ENCODE results near the gene VPS13D. TPM values are rescaled to one million over a fixed set of nuclear protein-coding genes. Genes with fewer than 3 reads are reported as not detected.

VPS13D gene
- total RNA-seq, 2 donors from 2014 or later: 54.3 to 56.0 TPM

- Histone ChIP-seq H3K4me1 (no peaks in the 10 kb centered on the region), H3K4me3 (no peak overlapping the region), H3K9ac (ENCODE audit: low read depth in 2 of 2, low read length in 2 of 2) (no peak overlapping the region), H3K36me3 (no peaks in the 10 kb centered on the region), H3K27ac (no peak overlapping the region), H3K27me3 (no peaks in the 10 kb centered on the region), H3K9me3 (no peaks in the 10 kb centered on the region)
- no peak for TF ChIP-seq CTCF (IDR thresholded peaks at IDR 0.05)
- intact Hi-C loops (cut with DNase I): no loop called here
- no peak for DNase-seq
These were observed 195.0 kb downstream of the VPS13D start for GRCh38 chr1:12424793-12425192.

GRCh38 chr1:12426030-12426429 lies 196.2 kb downstream of the VPS13D start:
- Histone ChIP-seq H3K27ac (no peak overlapping the region), H3K9me3 (no peaks in the 10 kb centered on the region), H3K4me1 (no peaks in the 10 kb centered on the region), H3K4me3 (no peak overlapping the region), H3K27me3 (no peaks in the 10 kb centered on the region), H3K9ac (ENCODE audit: low read depth in 2 of 2, low read length in 2 of 2) (no peak overlapping the region), H3K36me3 (no peaks in the 10 kb centered on the region)
- TF ChIP-seq CTCF (IDR thresholded peaks at IDR 0.05): no peak
- intact Hi-C loops (cut with DNase I): no loop called here
- DNase-seq: no peak

DNA sequence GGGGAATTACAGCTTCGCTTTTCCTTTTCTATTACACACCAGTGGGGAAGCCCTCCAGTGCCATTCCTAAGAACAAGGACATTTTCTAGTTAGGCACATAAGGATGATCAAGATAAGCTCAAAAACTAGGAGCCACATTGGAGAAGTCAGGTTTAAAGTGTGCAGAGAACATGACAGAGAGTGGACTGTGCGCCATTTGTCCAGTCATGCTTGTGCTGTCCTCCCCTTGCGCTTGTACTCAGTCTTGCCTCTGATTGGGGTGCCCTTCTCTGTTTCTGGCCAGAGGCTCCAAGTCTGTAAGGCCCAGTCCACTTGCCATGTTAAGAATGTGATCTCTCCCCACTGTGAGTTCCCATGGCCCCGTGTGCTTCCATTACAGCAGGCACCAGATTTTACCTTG lies 198.5 kb downstream of the VPS13D start:
- H3K9me3 ChIP-seq: no peaks in the 10 kb centered on the region
- peaks cover 3% of the 10 kb centered on the region for H3K4me1 ChIP-seq
- no peaks in the 10 kb centered on the region for H3K27me3 ChIP-seq
- DNase-seq: no peak
- no peak overlapping the region for H3K27ac ChIP-seq
- no peak overlapping the region for H3K9ac ChIP-seq (ENCODE audit: low read depth in 2 of 2, low read length in 2 of 2)
- intact Hi-C loops (cut with DNase I): no loop called here
- H3K4me3 ChIP-seq: no peak overlapping the region
- H3K36me3 ChIP-seq: no peaks in the 10 kb centered on the region
- no peak for TF ChIP-seq CTCF (IDR thresholded peaks at IDR 0.05)

- DNase-seq: no peak
- H3K9me3 ChIP-seq: no peaks in the 10 kb centered on the region
- peaks cover 7% of the 10 kb centered on the region for H3K4me1 ChIP-seq
- H3K27ac ChIP-seq: no peak overlapping the region
- no peaks in the 10 kb centered on the region for H3K36me3 ChIP-seq
- intact Hi-C loops (cut with DNase I): no loop called here
- no peak overlapping the region for H3K4me3 ChIP-seq
- no peaks in the 10 kb centered on the region for H3K27me3 ChIP-seq
- no peak overlapping the region for H3K9ac ChIP-seq (ENCODE audit: low read depth in 2 of 2, low read length in 2 of 2)
- TF ChIP-seq CTCF (IDR thresholded peaks at IDR 0.05): no peak
These were observed 200.7 kb downstream of the VPS13D start for GRCh38 chr1:12430525-12430924.

- peaks cover 7% of the 10 kb centered on the region for H3K4me1 ChIP-seq
- no peak overlapping the region for H3K27ac ChIP-seq
- no peak overlapping the region for H3K4me3 ChIP-seq
- intact Hi-C loops (cut with DNase I): no loop called here
- no peak overlapping the region for H3K9ac ChIP-seq (ENCODE audit: low read depth in 2 of 2, low read length in 2 of 2)
- no peak for TF ChIP-seq CTCF (IDR thresholded peaks at IDR 0.05)
- H3K27me3 ChIP-seq: no peaks in the 10 kb centered on the region
- H3K9me3 ChIP-seq: no peaks in the 10 kb centered on the region
- no peaks in the 10 kb centered on the region for H3K36me3 ChIP-seq
- DNase-seq: no peak
These were observed 203.1 kb downstream of the VPS13D start for GRCh38 chr1:12432897-12433296.

Measured in colonic mucosa (tissue), 4 donors.